A549 (cell line): Measurements from ENCODE around the gene DCAKD. TPM values are rescaled to one million over a fixed set of nuclear protein-coding genes. Genes with fewer than 3 reads are reported as not detected.

Experiments
- ATAC-seq, 2 experiments: fragments of 200-7000 bp in 1 of 2; fragments of >200 bp in 1 of 2; cut with Nextera tagmentation in 1 of 2; cut with Tn5 transposase in 1 of 2; 3 replicates each; pipeline versions ENCODE4 v1.8.0 to v1.9.1; 2018 to 2020; ENCODE audit warnings: mild to moderate bottlenecking in 1 of 2, moderate library complexity in 1 of 2
- CTCF ChIA-PET: fragments of 300-600 bp; sonication (Branson Sonifier 250); formaldehyde crosslinking; extraction: SDS; loops from one replicate; lab custom pipeline; 2021; ENCODE audit warnings: antibody characterized with exemption, inconsistent platforms; lab: Yijun Ruan, JAX
- POLR2A ChIA-PET: fragments of 350-600 bp; formaldehyde crosslinking; extraction: SDS; loops from one replicate; lab custom pipeline; 2021; ENCODE audit warnings: antibody characterized with exemption, inconsistent platforms; lab: Yijun Ruan, JAX
- DNase-seq, 2 experiments: peaks; one replicate each; pipeline versions ENCODE4 v3.0.0 to v3.0.0-alpha.2; 2011 to 2016; ENCODE audit warnings: low read depth in 1 of 2, low spot score in 1 of 2
- FAIRE-seq: peaks from 2 replicates; lab custom pipeline; 2011; peaks lifted over from hg19 to GRCh38; lab: Jason Lieb, UNC
- H3K27ac ChIP-seq, 2 experiments: fragments of >200 bp; sonication (Bioruptor Twin); formaldehyde crosslinking; 3 replicates each; pipeline ENCODE4 v1.5.1; 2016 to 2017
- H3K4me1 ChIP-seq: fragments of >200 bp; sonication (Bioruptor Twin); formaldehyde crosslinking; 3 replicates; pipeline ENCODE4 v1.6.1; 2016
- H3K4me2 ChIP-seq: fragments of >200 bp; sonication (Bioruptor Twin); formaldehyde crosslinking; 3 replicates; pipeline ENCODE4 v1.6.1; 2016
- H3K4me3 ChIP-seq: fragments of >200 bp; sonication (Bioruptor Twin); formaldehyde crosslinking; 3 replicates; pipeline ENCODE4 v1.5.1; 2016
- H3K9me3 ChIP-seq: fragments of >200 bp; sonication (Bioruptor Twin); formaldehyde crosslinking; 3 replicates; pipeline ENCODE4 v1.6.1; 2016
- CBX2 ChIP-seq: fragments of 200-600 bp; sonication (generic); IDR thresholded peaks from 2 replicates; pipeline ENCODE4 v1.6.1; 2016; ENCODE audit warnings: low read depth, mild to moderate bottlenecking, borderline replicate concordance
- CEBPB ChIP-seq, 2 experiments: fragments of >200 bp in 1 of 2; sonication (Bioruptor Twin) in 1 of 2; formaldehyde crosslinking in 1 of 2; IDR thresholded peaks; 2 replicates each; pipeline ENCODE4 v1.6.1; 2012 to 2016
- CHD4 ChIP-seq: fragments of 200-600 bp; sonication (generic); IDR thresholded peaks from 2 replicates; pipeline ENCODE4 v1.6.1; 2016; ENCODE audit warnings: antibody characterized with exemption, mild to moderate bottlenecking, borderline replicate concordance
- EP300 ChIP-seq, 2 experiments: fragments of >200 bp; sonication (Bioruptor Twin); formaldehyde crosslinking; IDR thresholded peaks; 2 replicates in 1 of 2; 3 replicates in 1 of 2; pipeline ENCODE4 v1.6.1; 2016 to 2017
- FOXS1 ChIP-seq: fragments of 250-450 bp; sonication (Bioruptor Pico); IDR thresholded peaks from 2 replicates; pipeline ENCODE4 v1.5.0; 2020; ENCODE audit warnings: mild to moderate bottlenecking, moderate library complexity
- HOXB13 ChIP-seq: fragments of 250-450 bp; sonication (Bioruptor Pico); IDR thresholded peaks from 2 replicates; pipeline ENCODE4 v1.5.0; 2020; ENCODE audit warnings: low read depth, mild to moderate bottlenecking, moderate library complexity
- HOXB5 ChIP-seq: fragments of 250-450 bp; sonication (Bioruptor Pico); IDR thresholded peaks from 2 replicates; pipeline ENCODE4 v1.5.0; 2020; ENCODE audit warnings: mild to moderate bottlenecking, moderate library complexity
- JUN ChIP-seq, 2 experiments: fragments of >200 bp; sonication (Bioruptor Twin); formaldehyde crosslinking; IDR thresholded peaks; 2 replicates in 1 of 2; 3 replicates in 1 of 2; pipeline ENCODE4 v1.6.1; 2016 to 2017
- JUNB ChIP-seq: fragments of >200 bp; sonication (Bioruptor Twin); formaldehyde crosslinking; IDR thresholded peaks from 2 replicates; pipeline ENCODE4 v1.6.1; 2016
- MAFK ChIP-seq: fragments of 450-650 bp; IDR thresholded peaks from 2 replicates; pipeline ENCODE4 v1.6.1; 2014; ENCODE audit not compliant: partially characterized antibody
- MAZ ChIP-seq: fragments of 150-350 bp; IDR thresholded peaks from 2 replicates; pipeline ENCODE4 v1.6.1; 2014; ENCODE audit warnings: antibody characterized with exemption, low read depth, low read length, borderline replicate concordance
- NPAS2 ChIP-seq: fragments of 250-450 bp; sonication (Bioruptor Pico); IDR thresholded peaks from 2 replicates; pipeline ENCODE4 v1.8.0; 2022; ENCODE audit warnings: mild to moderate bottlenecking, moderate library complexity, borderline replicate concordance
- PHF8 ChIP-seq: fragments of 200-600 bp; sonication (generic); IDR thresholded peaks from 2 replicates; pipeline ENCODE4 v1.6.1; 2016; ENCODE audit warnings: low read depth, mild to moderate bottlenecking, antibody characterized with exemption, moderate library complexity, borderline replicate concordance
- RAD21 ChIP-seq, 2 experiments: fragments of >200 bp in 1 of 2; sonication (Bioruptor Twin) in 1 of 2; formaldehyde crosslinking in 1 of 2; IDR thresholded peaks in 1 of 2; conservative IDR thresholded peaks in 1 of 2; 2 replicates in 1 of 2; 3 replicates in 1 of 2; pipeline ENCODE4 v1.6.1; 2012 to 2018; ENCODE audit warnings: inconsistent platforms in 1 of 2
- RARB ChIP-seq: fragments of 250-450 bp; sonication (Bioruptor Pico); IDR thresholded peaks from 2 replicates; pipeline ENCODE4 v1.8.0; 2021; ENCODE audit warnings: mild to moderate bottlenecking, moderate library complexity
- RFX5 ChIP-seq: fragments of 450-650 bp; IDR thresholded peaks from 2 replicates; pipeline ENCODE4 v1.7.1; 2014; ENCODE audit warnings: antibody characterized with exemption, mild to moderate bottlenecking, moderate library complexity
- RNF2 ChIP-seq: fragments of 200-600 bp; sonication (generic); IDR thresholded peaks from 2 replicates; pipeline ENCODE4 v1.6.1; 2016; ENCODE audit warnings: low read depth, mild to moderate bottlenecking, antibody characterized with exemption, moderate library complexity, borderline replicate concordance
- SMC3 ChIP-seq: fragments of >200 bp; sonication (Bioruptor Twin); formaldehyde crosslinking; IDR thresholded peaks from 3 replicates; pipeline ENCODE4 v1.6.1; 2018; ENCODE audit warnings: inconsistent platforms
- TFCP2L1 ChIP-seq: fragments of 250-450 bp; sonication (Bioruptor Pico); IDR thresholded peaks from 2 replicates; pipeline ENCODE4 v1.5.0; 2021; ENCODE audit warnings: mild to moderate bottlenecking
- WGBS: methylation state at CpG from one replicate; pipeline ENCODE4 v1.1.6; 2017; ENCODE audit errors: missing lambda C conversion rate; 5-methylcytosine and 5-hydroxymethylcytosine counted together
- polyA plus RNA-seq, 4 experiments: library from polyadenylated mRNA; depleted of rRNA in 3 of 4; stranded (reverse); fragments of >200 nt; fragmentation: RNase III in 1 of 4; extraction: RNeasy Plus Mini Kit Qiagen cat#74134 plus additional on column Dnase treatment in 1 of 4; gene quantifications; 2 replicates in 3 of 4; 3 replicates in 1 of 4; pipeline ENCODE4 v1.2.3, GENCODE V29; 2011 to 2017
- TF ChIP-seq, protein P1 (sequence below): fragments of 250-450 bp; sonication (Bioruptor Pico); IDR thresholded peaks from 2 replicates; pipeline ENCODE4 v1.5.0; 2020; ENCODE audit warnings: low read depth, mild to moderate bottlenecking, moderate library complexity
- TF ChIP-seq, protein P2 (sequence below): fragments of 150-350 bp; IDR thresholded peaks from 2 replicates; pipeline ENCODE4 v1.6.1; 2014; ENCODE audit warnings: low read depth, mild to moderate bottlenecking, low read length
- TF ChIP-seq, protein P3 (sequence below): fragments of 250-450 bp; sonication (Bioruptor Pico); IDR thresholded peaks from 2 replicates; pipeline ENCODE4 v1.5.0; 2021; ENCODE audit warnings: mild to moderate bottlenecking, moderate library complexity, borderline replicate concordance
- TF ChIP-seq, protein P4 (sequence below): IDR thresholded peaks from 2 replicates; pipeline ENCODE4 v1.6.1; 2012

The DCAKD gene
- polyA plus RNA-seq, 2 of the 4 experiments (the other 2 are of a cell fraction) = 18.7 to 21.4 TPM

DNA sequence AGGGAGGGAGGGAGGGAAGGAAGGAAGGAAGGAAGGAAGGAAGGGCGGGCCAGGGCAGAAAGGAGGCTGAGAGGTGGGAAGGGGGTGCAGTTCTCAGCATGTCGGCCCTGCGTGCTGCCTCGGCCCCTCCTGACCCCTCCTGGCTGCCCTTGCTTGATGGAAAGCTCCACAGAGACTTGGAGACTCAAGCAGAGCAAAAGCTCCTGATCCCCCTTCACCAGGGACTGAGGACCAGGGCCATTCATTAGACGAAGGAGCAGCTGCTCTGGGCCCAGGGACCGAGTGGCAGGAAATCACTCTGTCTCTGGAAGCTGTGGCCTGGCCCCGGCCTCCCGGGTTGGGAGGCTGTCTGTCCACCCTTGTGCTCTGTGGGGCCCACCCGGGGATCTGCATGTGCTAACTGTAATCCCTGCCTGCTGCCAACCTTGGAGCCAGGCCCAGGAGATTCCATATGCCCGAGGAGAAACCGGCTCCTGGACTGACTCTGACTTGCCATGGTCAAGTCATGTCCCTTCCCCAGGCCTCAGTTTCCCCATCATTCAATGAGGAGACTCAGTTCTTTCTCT is 55.9 kb downstream of the DCAKD start:
- FAIRE-seq (no peak), ATAC-seq (no peak), DNase-seq (no peak)
- ChIA-PET CTCF (interaction anchor here (0.6 to 66.5 kb wide), 8 partner anchors 8 to 117 kb away, joined by 3 to 1853 read pairs (median 8); partner anchors contain the start of gene GFAP), POLR2A (no interaction called here)
- 51% methylated on average over 11 of the region's 11 CpGs for WGBS
- TF ChIP-seq RNF2 (no peak), JUN (IDR thresholded peaks at IDR 0.05) (no peak), SMC3 (no peak), NPAS2 (CRISPR knock-in tag) (no peak), RAD21 (conservative IDR thresholded peaks at IDR 0.05 in 1 of 2, IDR thresholded peaks at IDR 0.05 in 1 of 2) (no peak)
- H3K9me3 ChIP-seq = peaks cover 21% of the 10 kb centered on the region; the same call in 2 of the 3 replicates
- H3K4me2 ChIP-seq = no peak overlapping the region
- peaks cover 5% of the 10 kb centered on the region; the same call in 1 of the 3 replicates for H3K4me1 ChIP-seq
- H3K4me3 ChIP-seq = no peak overlapping the region
- no peak overlapping the region for H3K27ac ChIP-seq

DNA sequence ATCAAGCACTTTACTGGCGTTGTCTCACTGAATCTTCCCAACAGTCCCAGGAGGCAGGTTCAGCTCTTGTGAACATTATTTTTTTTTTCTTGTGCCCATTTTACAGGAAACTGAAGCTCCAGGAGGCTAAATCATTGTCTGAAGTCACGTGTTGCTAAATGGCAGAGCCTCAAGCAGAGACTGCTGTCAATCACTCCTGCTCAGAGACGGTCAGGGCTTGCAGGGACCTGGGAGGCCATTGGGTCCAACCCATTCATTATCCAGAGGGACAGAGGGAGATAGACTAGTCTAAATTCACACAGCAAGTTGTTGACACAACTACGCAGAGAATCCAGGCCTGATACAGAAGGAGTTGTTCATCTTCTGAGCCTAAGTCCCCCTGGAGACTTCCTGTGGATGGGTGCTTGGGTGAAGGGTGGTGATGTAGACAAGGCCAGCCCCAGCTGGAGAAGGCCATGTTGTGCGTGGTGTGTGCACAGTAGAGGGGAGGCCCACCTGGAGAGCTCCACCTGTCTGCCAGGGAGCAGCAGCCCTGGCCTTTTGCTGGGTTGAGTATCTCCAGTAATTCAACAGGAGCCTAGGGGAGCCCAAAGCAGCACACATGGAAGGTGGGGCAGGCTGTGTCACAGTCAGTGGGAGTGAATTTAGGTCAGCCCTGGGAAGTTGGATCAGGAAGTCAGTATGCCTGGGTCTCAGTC is 59.0 kb downstream of the DCAKD start:
- H3K9me3 ChIP-seq = no peaks in the 10 kb centered on the region
- no peak for DNase-seq
- CTCF ChIA-PET = interaction anchor here (0.8 to 66.5 kb wide), 12 partner anchors 10 to 213 kb away, joined by 3 to 1853 read pairs (median 6); partner anchors contain the start of gene GFAP
- WGBS = 82% methylated on average over 5 of the region's 5 CpGs
- peak in 1 of 2 experiments; percentile 13; a peak in 1 of 6 replicates for ATAC-seq
- H3K4me1 ChIP-seq = peaks cover 6% of the 10 kb centered on the region; the same call in 1 of the 3 replicates
- H3K4me3 ChIP-seq = no peak overlapping the region
- no peak overlapping the region for H3K27ac ChIP-seq
- H3K4me2 ChIP-seq = no peak overlapping the region
- TF ChIP-seq RAD21 (conservative IDR thresholded peaks at IDR 0.05 in 1 of 2, IDR thresholded peaks at IDR 0.05 in 1 of 2) = no peak
- TF ChIP-seq RFX5 = no peak
- TF ChIP-seq, protein P1, sequence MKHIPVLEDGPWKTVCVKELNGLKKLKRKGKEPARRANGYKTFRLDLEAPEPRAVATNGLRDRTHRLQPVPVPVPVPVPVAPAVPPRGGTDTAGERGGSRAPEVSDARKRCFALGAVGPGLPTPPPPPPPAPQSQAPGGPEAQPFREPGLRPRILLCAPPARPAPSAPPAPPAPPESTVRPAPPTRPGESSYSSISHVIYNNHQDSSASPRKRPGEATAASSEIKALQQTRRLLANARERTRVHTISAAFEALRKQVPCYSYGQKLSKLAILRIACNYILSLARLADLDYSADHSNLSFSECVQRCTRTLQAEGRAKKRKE = no peak
- TF ChIP-seq EP300 (IDR thresholded peaks at IDR 0.05) = no peak
- no peak for TF ChIP-seq JUNB
- TF ChIP-seq, protein P2, sequence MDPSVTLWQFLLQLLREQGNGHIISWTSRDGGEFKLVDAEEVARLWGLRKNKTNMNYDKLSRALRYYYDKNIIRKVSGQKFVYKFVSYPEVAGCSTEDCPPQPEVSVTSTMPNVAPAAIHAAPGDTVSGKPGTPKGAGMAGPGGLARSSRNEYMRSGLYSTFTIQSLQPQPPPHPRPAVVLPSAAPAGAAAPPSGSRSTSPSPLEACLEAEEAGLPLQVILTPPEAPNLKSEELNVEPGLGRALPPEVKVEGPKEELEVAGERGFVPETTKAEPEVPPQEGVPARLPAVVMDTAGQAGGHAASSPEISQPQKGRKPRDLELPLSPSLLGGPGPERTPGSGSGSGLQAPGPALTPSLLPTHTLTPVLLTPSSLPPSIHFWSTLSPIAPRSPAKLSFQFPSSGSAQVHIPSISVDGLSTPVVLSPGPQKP = no peak
- TF ChIP-seq, all 56 proteins: peak for 0
- POLR2A ChIA-PET = interaction anchor here (0.7 kb wide), 1 partner anchor 11 kb away, joined by 3 read pairs; no protein-coding TSS in a partner anchor
- no peak for FAIRE-seq

DNA sequence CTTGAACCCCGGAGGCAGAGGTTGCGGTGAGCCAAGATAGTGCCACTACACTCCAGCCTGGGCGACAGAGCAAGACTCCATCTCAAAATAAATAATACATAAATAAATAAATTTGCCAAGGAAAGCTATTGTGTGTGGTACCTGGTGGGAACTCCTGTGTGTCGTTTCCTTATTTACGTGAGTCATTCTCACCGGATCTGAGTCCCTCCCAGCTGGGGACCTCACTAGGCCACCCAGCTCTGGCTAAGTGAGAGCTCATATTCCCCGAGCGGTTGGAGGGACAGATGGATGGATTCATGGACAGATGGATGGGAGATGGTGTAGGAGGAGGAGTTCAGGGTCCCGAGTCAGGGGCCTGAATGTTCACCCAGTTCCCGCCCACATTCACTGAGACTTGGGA is 60.4 kb downstream of the DCAKD start:
- Histone ChIP-seq H3K4me1 (peaks cover 6% of the 10 kb centered on the region; the same call in 1 of the 3 replicates), H3K9me3 (no peaks in the 10 kb centered on the region), H3K4me2 (no peak overlapping the region), H3K4me3 (no peak overlapping the region), H3K27ac (0 out of 6 replicates have a peak overlapping the region, but pooled peaks of 1 of the 2 experiments have one; percentile 20)
- 67% methylated on average over 10 of the region's 10 CpGs for WGBS
- no peak for FAIRE-seq
- ChIA-PET CTCF (interaction anchor here (0.8 to 66.5 kb wide), 16 partner anchors 8 to 144 kb away, joined by 3 to 1853 read pairs (median 8); partner anchors contain the start of genes ACBD4 and GFAP), POLR2A (interaction anchor here (1.0 kb wide), 1 partner anchor 10 kb away, joined by 3 read pairs; no protein-coding TSS in a partner anchor)
- no peak for TF ChIP-seq HOXB5 (CRISPR knock-in tag)
- TF ChIP-seq CHD4 = no peak
- TF ChIP-seq, protein P3, sequence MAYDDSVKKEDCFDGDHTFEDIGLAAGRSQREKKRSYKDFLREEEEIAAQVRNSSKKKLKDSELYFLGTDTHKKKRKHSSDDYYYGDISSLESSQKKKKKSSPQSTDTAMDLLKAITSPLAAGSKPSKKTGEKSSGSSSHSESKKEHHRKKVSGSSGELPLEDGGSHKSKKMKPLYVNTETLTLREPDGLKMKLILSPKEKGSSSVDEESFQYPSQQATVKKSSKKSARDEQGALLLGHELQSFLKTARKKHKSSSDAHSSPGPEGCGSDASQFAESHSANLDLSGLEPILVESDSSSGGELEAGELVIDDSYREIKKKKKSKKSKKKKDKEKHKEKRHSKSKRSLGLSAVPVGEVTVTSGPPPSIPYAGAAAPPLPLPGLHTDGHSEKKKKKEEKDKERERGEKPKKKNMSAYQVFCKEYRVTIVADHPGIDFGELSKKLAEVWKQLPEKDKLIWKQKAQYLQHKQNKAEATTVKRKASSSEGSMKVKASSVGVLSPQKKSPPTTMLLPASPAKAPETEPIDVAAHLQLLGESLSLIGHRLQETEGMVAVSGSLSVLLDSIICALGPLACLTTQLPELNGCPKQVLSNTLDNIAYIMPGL = no peak
- no peak for TF ChIP-seq CEBPB (IDR thresholded peaks at IDR 0.05)
- TF ChIP-seq RARB = no peak
- TF ChIP-seq, protein P4, sequence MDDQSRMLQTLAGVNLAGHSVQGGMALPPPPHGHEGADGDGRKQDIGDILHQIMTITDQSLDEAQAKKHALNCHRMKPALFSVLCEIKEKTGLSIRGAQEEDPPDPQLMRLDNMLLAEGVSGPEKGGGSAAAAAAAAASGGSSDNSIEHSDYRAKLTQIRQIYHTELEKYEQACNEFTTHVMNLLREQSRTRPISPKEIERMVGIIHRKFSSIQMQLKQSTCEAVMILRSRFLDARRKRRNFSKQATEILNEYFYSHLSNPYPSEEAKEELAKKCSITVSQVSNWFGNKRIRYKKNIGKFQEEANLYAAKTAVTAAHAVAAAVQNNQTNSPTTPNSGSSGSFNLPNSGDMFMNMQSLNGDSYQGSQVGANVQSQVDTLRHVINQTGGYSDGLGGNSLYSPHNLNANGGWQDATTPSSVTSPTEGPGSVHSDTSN = no peak
- TF ChIP-seq RFX5 = no peak
- TF ChIP-seq MAFK = no peak
- TF ChIP-seq CBX2 = no peak
- TF ChIP-seq FOXS1 (CRISPR knock-in tag) = no peak
- TF ChIP-seq MAZ = no peak
- no peak for TF ChIP-seq PHF8
- no peak for TF ChIP-seq TFCP2L1
- no peak for TF ChIP-seq HOXB13 (CRISPR knock-in tag)
- DNase-seq = no peak
- no peak for ATAC-seq
